Measurements from ENCODE around the gene EME2.

The EME2 gene

GRCh38 chr16:1820946-1821290 lies 48.3 kb downstream of the EME2 start:
- DNase-seq: no peak

- no peak for DNase-seq
These were observed 49.4 kb downstream of the EME2 start for GRCh38 chr16:1821861-1822611.

GRCh38 chr16:1822801-1823200 lies 50.2 kb downstream of the EME2 start:
- no peak for DNase-seq

- DNase-seq: peak; percentile 27
These were observed 51.2 kb downstream of the EME2 start for GRCh38 chr16:1823821-1824220.

- no peak for DNase-seq
These were observed 52.8 kb downstream of the EME2 start for GRCh38 chr16:1825381-1825863.
